ENCODE measurements around the gene FGF12.
"Not testable (repeated sequence)": the region's sequence is repeated elsewhere in the genome, so short reads cannot be mapped to it uniquely, and the experiment has no call there.

Gene FGF12

DNA sequence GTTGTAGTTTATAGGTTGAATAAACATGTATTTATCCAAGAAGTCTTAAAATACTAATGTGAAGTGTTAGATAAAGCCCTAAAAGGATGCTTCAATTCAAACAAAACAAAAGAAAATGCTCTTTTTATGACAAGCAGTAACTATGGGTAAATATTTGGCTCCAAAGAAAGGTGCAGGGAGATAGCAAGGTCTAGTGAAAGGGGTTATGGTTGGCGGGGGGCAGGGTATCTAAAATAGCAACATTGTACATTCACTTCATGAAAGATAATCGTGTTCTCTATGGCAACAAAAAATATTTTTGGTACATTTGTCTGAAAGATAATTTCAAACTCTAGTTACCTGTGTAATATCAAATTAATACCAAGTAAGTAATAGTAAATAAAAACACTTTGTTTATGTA, 149.5 kb downstream of the FGF12 start:
- TF ChIP-seq, protein P1, sequence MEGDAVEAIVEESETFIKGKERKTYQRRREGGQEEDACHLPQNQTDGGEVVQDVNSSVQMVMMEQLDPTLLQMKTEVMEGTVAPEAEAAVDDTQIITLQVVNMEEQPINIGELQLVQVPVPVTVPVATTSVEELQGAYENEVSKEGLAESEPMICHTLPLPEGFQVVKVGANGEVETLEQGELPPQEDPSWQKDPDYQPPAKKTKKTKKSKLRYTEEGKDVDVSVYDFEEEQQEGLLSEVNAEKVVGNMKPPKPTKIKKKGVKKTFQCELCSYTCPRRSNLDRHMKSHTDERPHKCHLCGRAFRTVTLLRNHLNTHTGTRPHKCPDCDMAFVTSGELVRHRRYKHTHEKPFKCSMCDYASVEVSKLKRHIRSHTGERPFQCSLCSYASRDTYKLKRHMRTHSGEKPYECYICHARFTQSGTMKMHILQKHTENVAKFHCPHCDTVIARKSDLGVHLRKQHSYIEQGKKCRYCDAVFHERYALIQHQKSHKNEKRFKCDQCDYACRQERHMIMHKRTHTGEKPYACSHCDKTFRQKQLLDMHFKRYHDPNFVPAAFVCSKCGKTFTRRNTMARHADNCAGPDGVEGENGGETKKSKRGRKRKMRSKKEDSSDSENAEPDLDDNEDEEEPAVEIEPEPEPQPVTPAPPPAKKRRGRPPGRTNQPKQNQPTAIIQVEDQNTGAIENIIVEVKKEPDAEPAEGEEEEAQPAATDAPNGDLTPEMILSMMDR (IDR thresholded peaks at IDR 0.05; ENCODE audit: low read depth, low read length, missing control alignments) = no peak
- in situ Hi-C loops (cut with HindIII; ENCODE audit: low sequenced_read_pairs) = no loop called here
- no peak overlapping the region for H3K4me3 ChIP-seq (ENCODE audit: low read depth, low read length)
- no peak for DNase-seq (ENCODE audit: low read depth)

DNA sequence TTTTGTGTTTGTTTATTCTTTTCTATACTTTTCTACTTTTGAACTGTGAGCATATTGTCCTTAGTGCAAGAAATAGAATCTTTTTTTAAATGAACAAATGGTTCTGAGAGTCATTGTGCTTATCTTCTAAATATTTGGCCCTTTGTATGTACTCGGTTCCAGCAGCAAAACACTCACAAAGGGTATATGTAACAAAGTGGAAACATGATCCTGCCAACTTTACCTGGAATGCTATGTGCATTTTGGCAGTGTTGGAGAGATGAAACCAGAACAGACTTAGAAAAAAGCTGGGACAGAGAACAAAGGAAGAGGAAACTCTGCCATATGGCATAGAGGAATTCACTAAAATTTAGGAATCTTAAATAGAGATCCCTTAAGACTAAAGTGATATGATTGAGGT, 150.1 kb downstream of the FGF12 start:
- DNase-seq (ENCODE audit: low read depth) = no peak
- TF ChIP-seq, protein P1 (IDR thresholded peaks at IDR 0.05; ENCODE audit: low read depth, low read length, missing control alignments) = no peak
- in situ Hi-C loops (cut with HindIII; ENCODE audit: low sequenced_read_pairs) = no loop called here

DNA sequence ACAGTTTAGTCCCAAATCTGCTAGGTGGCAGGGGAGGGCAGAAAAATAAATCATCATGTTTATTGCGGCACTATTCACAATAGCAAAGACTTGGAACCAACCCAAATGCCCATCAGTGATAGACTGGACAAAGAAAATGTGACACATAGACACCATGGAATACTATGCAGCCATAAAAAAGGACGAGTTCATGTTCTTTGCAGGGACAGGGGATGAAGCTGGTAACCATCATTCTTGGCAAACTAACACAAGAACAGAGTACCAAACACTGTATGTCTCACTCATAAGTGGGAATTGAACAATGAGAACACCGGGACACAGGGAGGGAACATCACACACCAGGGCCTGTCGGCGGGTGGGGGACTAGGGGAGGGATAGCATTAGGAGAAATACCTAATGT, 150.6 kb downstream of the FGF12 start:
- in situ Hi-C loops (cut with HindIII; ENCODE audit: low sequenced_read_pairs); DNase-seq (ENCODE audit: low read depth); H3K4me3 ChIP-seq (ENCODE audit: low read depth, low read length): not testable (repeated sequence)

More for the DNA sequence above, 150.1 kb downstream of the FGF12 start:
- H3K4me3 ChIP-seq (ENCODE audit: low read depth, low read length) = no peak overlapping the region

DNA sequence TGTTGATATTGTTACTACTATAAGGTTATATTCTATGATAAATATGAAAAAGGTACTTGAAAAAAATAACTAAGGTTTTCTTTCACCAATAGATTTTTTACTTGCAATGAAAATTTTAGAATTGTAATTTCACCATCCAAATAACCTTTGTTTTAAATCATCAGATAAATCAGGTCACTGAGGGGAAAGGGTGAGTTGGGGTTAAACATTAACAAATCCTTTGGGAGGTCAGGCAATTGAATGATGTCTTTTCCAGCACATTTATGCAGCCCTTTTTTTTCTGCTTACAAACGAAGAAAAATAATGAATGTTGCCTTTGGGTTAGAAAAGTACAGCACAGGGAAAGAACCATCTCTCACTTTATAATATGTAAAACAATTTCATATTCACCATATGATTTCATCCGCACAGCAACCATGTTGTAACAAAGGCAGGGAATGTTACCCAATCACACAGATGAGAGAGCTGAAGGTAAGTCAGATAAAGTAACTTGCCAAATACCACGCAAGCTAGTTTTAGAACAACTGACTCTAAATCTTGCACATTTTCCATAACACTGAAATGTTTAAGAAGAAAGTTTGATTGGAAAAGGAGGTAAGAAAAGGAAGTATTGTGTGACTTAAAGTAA, 151.3 kb downstream of the FGF12 start:
- DNase-seq (ENCODE audit: low read depth) = no peak
- TF ChIP-seq, protein P1 (IDR thresholded peaks at IDR 0.05; ENCODE audit: low read depth, low read length, missing control alignments) = no peak
- H3K4me3 ChIP-seq (ENCODE audit: low read depth, low read length) = no peak overlapping the region
- in situ Hi-C loops (cut with HindIII; ENCODE audit: low sequenced_read_pairs) = no loop called here

DNA sequence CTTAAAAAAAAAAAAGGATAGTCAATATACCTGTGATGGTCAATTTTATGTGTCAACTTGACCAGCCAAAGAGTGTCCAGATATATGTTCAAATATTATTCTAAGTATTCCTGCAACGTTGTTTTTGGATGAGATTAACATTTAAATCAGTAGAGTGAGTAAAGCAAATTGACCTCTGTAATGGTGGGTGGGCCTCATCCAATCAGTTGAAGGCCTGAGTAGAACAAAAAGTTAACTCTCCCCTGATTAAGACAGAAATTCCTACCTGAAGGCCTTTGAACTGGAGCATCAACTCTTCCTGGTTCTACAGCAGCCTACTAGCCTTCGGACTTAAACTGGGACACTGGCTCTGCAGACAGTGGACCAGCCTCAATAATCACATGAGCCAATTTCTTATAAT, 154.1 kb downstream of the FGF12 start:
- TF ChIP-seq, protein P1 (IDR thresholded peaks at IDR 0.05; ENCODE audit: low read depth, low read length, missing control alignments) = no peak
- DNase-seq (ENCODE audit: low read depth) = no peak
- in situ Hi-C loops (cut with HindIII; ENCODE audit: low sequenced_read_pairs) = no loop called here
- H3K4me3 ChIP-seq (ENCODE audit: low read depth, low read length) = no peak overlapping the region

GRCh38 chr3:192570821-192571791, 156.2 kb downstream of the FGF12 start:
- peak overlapping the region; percentile 22 for H3K4me3 ChIP-seq (ENCODE audit: low read depth, low read length)
- in situ Hi-C loops (cut with HindIII; ENCODE audit: low sequenced_read_pairs) = no loop called here
- TF ChIP-seq, protein P1 (IDR thresholded peaks at IDR 0.05; ENCODE audit: low read depth, low read length, missing control alignments) = no peak
- DNase-seq (ENCODE audit: low read depth) = peak; percentile 9

DNA sequence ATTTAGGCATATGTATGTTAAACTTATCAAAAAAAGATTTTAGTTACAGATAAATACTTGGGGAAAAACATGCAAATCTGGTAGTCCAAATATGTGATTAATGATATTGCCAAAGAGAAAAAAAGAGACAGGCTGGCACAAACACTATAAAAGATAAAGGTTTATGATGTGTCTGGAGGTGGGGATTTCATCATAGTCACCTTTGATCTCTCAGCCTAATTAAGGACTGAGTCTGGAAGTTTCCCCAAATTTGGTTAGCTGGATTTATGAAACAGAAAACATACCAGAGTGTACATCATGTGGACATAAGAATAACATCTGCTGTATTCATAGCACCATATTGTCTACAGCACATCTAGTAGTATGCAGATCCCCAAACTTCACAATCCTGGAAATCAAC, 157.0 kb downstream of the FGF12 start:
- DNase-seq (ENCODE audit: low read depth) = no peak
- H3K4me3 ChIP-seq (ENCODE audit: low read depth, low read length) = no peak overlapping the region
- TF ChIP-seq, protein P1 (IDR thresholded peaks at IDR 0.05; ENCODE audit: low read depth, low read length, missing control alignments) = no peak
- in situ Hi-C loops (cut with HindIII; ENCODE audit: low sequenced_read_pairs) = no loop called here

All from astrocyte of the cerebellum (primary cell).